Posterior cingulate gyrus (tissue), 11 donors: ENCODE measurements around the gene C16orf46.

Source experiments
- DNase-seq, 10 donors: peaks; one replicate each; pipeline versions ENCODE4 v3.0.0 to v3.0.0-alpha.2; 2020 to 2021; ENCODE audit warnings: mixed read lengths in 3 of 10
- intact Hi-C: fragments of 100-400 bp; cut with DNase I; formaldehyde crosslinking; loops from one replicate; pipeline ENCODE4 v1.15.1; 2023

Gene C16orf46

DNA sequence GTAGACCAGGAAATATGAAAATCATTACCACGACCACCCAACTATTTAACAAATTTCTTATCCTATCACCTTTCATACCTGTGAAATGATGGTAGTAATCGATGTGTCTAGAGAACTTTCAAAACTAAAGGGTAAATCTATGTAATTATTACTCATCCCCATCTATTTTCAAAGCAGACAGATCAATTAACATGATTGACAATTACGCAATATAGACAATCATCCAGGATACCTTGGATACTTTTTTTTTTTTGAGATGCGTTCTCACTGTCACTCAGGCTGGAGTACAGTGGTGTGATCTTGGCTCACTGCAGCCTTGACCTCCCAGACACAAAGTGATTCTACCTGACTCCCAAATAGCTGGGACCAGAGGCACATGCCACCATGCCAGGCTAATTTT is 4.0 kb upstream of the C16orf46 start:
- intact Hi-C loops: no loop called here
- DNase-seq: no peak

DNA sequence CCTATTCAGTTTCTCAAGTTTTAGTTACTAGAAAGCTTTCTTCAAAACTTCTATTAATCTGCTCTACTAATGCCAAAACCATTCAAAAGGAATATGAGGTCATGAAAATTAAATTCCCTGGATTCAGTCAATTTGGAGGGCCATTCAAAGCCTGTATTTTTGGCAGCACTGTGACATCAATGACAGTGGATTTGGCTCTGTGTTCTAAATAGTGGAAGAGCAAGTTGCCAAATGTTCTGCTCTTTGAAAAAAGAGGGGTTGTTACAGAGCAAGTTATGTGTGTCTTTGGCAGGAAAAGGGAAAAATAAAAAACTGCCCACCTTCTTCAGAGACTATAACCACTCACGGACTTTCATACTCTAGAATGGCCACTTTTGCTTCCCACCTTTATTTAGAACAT is 3.2 kb upstream of the C16orf46 start:
- intact Hi-C loops: no loop called here
- DNase-seq: no peak

DNA sequence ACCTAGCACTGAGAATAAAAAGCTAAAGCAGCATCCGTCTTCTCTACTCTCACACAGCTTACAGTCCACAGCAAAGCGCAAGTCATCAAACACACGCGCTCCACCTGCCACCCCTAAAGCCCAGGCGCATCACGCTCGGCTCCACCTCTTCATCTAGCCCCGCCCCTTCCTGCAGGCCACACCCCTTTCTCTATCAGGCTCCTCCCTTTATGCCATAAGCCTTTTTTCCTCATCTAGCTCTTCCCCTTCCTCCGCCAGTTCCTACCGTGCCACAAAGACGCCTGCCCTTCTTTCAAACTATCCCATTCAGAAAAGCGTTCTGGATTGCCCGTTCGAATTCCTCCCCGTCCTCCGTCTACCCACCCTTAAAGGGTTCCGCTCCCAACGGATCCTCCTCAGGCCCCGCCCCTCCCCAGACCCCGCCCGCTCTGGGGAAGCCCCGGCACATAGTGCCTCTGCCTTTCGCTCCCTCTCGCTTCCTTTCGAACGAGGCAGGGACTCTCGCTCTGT is 417 bp downstream of the C16orf46 start:
- peak; percentile 81 to 97 (median 89) for DNase-seq
- intact Hi-C loops: loop anchor here (1.0 to 5.0 kb wide), 3 partner anchors 20 to 72 kb away; partner anchors contain the start of genes ATMIN and GCSH

DNA sequence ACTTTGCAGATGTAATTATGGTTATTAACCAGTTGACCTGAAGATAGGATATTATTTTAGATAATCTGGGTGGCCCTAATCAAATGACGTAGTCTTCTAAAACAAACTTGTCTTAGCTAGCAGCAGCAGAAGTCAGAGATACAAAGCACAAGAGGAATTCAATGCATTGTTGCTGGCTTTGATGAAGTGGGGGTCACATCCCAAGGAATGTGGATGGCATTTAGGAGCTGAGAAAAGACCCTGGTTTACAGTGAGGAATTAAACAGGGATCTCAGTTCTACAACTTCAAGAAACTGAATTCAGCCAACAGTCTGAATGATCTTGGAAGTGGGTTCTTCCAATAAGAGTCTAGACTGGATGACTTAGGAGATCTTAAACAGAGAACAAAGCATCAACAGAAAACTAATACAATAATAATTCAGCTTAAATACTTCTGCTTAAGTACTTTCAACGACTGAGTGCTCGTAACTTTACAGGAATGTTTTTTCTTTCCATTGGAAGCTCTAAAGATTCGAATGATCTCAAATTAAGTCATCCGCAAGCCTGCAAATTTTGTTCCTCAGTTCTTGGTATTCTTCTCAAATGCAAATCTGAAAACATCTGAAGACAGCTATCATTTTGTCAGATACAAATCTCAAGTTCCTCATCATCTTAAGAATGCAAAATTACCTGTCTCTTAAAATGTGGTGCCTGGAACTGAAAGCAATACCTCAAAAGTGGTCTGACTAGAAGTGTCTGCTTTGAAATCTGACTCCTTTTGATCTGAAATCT is 3.3 kb downstream of the C16orf46 start:
- no peak for DNase-seq
- intact Hi-C loops: no loop called here

DNA sequence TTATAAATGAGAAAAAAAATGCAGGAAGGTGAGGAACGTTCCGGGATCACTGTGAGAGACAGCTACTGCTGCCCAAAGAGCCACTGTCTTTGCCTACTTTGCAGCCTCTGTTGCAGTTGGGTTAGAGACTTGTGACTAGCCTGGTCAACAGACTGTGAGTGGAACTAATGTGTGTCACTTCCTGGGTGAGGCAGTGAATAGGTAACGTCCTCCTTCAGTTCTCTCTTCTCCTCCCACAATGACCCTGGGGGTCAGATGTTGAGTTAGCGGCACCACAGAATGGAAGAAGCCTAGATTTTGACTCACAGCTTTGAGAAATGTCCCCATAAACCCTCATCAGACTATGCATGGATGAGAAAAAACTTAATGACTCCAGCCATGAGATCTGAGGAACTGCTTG is 5.2 kb downstream of the C16orf46 start:
- DNase-seq: no peak
- intact Hi-C loops: no loop called here

DNA sequence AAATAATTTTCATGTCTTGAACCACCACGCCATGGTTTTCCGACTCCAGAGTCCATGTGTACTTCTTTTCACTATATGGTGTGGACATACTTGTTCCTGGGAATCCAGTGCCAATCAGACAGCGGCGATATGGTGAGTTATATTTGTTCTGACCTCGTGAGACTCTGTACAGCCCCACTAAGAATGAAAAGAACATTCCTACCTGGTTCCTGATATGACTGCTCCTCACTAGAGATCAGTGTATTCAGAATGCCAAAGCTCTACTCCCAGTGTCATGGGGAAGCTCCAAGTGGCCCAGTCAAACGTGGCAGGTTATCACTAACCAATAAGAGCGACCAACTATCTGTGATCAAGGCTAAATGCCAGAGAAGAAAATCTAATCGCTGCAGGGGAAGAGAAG is 6.1 kb downstream of the C16orf46 start:
- intact Hi-C loops: no loop called here

DNA sequence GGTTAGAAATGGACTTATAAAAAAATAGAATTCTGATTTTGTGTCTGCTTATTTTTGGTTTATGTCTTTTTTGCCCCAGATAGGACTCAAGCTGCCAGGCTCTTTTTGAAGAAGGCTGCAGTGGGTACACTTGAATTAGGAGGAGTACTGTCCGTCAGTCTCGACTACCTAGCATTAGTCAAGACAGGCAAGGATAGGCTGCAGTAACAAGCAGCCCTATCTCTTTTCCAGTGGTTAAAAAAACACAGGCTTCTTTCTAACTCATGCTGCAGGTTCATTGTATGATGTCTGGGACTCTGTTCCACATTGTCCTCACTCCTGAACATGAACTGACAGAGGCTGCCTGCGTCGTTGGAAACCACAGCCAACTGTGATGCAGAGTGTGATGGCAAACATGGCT is 8.0 kb downstream of the C16orf46 start:
- intact Hi-C loops: no loop called here
- no peak for DNase-seq

More for the DNA sequence above, 6.1 kb downstream of the C16orf46 start:
- DNase-seq: no peak

DNA sequence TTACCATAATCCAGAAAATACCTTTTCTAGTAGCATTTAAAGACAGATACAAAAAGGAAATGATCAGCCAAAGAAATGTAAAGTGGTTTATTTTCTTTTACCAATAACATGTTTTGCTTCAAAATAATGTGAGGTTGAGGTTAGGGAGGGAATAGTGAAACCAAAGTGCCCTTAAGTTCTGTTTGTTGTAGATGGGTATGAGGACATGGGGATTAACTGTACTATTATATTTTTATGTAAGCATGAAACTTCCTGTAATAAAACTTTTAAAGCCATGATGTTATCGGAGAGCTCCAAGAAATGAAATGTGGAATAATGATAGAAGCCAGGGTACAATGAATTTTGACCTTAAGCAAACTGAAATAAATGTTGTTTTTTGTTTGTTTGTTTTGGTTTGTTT is 9.9 kb downstream of the C16orf46 start:
- no peak for DNase-seq
- intact Hi-C loops: no loop called here

DNA sequence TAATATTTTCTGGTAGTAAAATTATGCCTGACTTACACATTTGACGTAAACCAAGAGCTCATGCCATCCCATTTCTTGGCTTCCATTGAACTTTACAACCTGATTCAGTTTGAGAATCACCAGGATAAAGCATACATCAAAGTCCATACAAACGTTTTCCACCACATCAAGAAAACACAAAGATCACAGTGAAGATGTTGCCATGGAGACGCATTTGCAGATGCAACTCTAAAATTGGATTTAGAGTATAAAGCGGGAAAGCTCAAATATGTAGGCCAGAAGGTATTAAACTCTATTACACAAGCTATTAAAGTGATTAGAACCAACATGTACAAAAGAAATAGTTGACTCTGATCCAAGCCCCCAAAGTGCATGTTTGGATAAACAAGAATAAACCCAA is 10.4 kb downstream of the C16orf46 start:
- no peak for DNase-seq
- intact Hi-C loops: no loop called here

DNA sequence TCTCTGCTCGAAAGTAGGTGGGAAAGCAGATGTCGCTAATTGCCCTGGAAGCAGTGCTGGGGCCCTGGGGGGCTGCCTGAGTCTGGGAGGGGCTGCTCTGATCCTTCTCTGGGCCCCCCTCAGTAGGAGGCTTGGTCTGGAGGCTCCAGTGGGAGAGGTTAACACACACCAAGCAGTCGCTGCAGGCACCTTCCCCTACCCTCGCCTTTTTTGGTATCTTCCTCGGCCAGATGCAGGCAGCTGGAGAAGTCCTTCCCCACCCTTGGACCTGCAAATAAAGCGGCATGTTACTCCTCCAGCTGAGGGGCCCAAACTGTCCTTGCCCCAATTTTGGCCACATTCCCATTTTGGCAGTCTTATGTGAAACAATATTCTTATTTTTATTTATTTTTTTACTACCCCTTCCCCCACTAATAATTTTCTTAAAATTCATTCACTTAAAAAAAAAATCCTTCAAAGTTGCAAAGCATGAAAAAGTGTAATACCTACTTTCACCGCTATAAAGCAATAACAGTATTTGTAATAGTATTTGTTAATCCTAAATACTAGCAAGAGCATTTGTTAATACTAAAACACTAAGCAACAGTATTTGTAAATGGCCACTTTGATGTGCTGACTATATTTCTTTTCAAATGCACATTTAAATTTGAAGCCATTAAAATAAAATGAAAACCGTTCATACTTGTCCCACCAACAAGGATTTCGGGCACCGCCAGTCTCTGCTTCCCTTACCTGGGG is 15.0 kb downstream of the C16orf46 start:
- no peak for DNase-seq
- intact Hi-C loops: no loop called here

DNA sequence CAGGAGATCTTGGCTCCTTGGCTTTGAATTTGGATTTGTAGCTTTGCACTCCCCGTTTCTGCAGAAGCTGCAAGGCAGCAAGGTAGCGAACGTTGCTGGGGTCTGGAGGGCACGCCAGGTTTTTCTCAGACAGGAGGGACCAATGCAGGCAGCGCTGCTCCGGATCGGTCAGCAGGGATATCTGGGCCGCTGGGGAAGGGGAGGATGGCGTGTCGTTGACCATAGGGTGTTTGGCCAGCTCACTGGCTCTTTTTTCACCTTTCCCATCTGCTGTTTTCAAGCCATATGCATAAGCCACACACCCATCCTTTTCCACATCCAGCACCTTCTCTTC is 15.8 kb downstream of the C16orf46 start:
- DNase-seq: no peak
- intact Hi-C loops: no loop called here

DNA sequence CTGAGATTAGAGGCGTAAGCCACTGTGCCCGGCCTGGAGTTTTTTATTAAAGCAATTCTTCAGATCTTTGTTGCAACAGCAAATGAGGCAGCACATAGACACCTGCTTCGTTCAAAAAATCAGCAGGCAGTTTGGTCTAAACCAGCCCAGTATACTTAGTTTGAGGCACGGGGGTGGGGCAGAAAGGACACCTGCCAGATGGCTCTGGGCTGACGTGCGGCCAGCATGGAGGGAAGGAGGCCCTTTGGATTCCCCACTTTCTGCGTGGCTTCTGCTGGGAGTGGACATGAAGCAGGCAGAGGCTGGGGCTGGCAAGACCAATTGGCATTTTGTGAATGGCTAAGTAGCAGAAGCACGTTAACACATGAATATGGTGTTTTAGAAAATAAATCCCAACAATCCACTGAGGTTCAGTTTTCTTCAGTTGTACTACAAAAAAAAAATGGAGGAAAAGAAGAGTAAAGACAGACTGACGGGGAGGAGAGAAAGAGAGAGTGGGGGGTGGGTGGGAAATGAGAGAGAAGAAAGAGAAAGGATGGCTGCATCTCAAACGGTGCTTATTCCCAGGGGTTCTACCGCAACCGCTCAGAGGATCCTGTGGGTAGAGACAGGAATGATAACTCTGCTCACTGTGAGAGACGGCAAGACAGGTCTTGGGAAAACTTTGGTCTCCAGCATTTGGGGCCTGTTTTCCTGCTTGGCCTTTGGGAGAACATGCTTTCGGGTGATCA is 16.3 kb downstream of the C16orf46 start:
- no peak for DNase-seq
- intact Hi-C loops: no loop called here

DNA sequence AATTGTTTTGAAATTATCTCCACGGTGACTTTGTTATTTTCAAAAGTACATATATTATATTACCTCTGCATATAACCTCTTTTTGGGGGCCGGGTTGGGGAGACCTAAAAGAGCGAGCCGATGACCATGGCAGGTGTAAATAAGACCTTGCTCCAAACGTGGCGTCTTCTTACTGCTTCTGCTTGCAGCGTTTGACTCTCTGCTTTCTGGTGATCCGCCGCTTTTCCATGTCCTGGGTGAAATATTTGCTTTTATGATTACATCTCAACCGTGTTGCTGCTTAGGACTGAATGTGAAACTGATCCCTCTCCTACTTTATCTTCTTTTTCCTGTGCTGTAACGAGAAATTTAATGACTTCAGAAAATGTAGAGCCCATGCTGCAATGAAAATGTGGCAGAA is 23.3 kb downstream of the C16orf46 start:
- intact Hi-C loops: no loop called here

DNA sequence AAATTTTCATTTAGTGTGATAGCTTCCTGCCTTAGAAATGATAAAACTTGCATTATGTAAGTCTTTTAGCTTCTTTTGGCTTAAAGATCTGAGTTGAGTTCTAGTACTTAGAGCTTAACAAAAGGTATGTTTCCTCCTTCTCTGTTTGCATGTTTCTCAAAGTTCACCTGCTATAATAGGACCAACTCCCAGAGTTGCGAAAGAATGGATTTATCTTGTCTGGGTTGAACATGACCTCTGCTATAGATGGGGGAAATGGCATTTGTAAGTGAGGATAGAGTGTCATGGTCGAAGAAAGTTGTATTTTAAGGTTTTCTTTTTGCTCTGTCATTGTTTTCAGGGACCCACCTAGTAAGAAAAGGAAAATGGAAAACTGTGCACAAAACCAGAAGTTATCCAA is 34.2 kb downstream of the C16orf46 start:
- DNase-seq: no peak
- intact Hi-C loops: no loop called here

More for the DNA sequence above, 23.3 kb downstream of the C16orf46 start:
- DNase-seq: no peak

DNA sequence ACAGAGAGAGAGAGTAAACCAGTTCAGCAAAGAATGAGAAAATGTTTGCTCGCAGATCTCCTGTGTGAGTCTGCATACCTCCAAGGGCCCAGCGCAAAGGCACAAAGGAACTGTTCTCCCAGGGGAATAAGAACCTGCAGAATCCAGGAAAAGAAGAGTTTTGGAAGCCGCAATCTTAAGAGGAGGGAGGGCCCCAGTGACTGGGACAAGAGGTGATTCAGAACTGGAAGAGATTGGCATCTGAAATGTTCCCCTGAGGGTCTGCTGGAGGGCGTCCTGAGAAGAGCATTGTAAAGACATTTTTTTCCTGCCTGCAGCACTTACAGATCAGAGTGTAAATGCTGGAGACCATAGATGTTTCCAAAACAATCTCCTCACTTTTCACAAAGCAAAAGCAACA is 35.3 kb downstream of the C16orf46 start:
- intact Hi-C loops: no loop called here

DNA sequence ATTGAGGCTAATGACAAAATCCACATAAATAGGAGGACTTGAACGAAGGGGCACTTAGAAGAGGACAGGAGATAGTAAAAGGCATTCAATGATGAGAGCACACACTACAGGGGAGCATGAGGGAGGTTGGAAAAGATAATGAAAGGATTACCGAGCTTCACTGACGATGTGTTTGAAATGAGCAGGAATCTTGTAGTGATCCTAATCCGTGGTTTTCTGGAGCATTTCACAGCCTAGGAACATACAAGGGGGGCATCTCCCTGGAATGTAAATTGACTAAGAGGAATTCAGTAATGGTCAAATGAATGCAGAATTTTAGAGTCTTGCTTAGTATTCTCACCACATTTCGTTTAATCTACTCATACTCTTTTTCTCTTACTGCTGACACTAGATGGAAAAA is 36.2 kb downstream of the C16orf46 start:
- DNase-seq: no peak
- intact Hi-C loops: no loop called here

More for the DNA sequence above, 35.3 kb downstream of the C16orf46 start:
- DNase-seq: no peak

DNA sequence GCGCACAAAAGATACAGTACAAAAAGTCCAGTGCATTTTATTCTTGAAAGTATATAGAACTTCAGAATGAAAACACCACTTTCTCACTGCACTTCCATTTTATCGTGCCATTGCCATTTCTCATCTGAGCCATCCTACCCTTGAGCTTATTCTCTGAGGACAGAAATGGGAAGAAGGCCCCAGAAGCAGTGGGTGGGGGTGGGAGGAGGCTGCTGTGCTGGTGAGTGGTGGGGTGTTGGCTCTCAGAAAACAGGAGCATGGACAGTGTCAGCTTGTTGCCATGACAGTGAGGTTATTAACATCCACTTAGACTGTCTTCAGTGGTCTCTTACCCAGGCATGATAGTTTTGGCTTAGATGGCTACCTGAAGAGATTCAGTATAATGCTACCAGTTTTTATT is 36.9 kb downstream of the C16orf46 start:
- intact Hi-C loops: no loop called here
- no peak for DNase-seq

DNA sequence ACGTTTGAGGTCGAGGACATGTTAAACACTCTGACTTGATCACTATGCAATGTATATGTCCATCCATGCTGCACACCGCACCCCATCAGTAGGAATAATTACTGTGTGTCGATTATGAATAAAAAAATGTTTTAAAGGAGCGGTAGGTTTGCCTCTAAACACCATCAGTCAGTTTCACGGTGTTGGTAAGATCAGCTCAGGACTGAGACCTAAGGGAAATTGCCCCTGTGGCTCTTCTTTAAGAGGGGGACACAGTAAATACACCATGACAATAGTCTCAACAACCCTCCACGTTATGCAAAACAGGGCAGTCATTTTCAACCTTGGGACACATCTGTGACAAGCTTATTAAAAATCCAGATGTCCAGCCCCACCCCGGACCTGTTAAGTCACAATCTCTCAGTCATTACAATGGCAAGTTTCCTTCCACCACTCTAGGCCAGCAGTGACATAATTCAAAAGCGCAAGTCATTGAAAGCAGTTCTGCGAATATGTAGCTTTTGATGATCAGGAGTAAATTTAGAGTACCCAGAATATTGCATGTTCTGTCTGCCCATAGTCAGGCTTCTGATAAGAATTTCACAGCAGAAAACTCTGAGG is 40.2 kb downstream of the C16orf46 start:
- intact Hi-C loops: loop anchor here (5.0 kb wide), 3 partner anchors 40 to 160 kb away; partner anchors contain the start of genes C16orf46 and GCSH
- DNase-seq: no peak

DNA sequence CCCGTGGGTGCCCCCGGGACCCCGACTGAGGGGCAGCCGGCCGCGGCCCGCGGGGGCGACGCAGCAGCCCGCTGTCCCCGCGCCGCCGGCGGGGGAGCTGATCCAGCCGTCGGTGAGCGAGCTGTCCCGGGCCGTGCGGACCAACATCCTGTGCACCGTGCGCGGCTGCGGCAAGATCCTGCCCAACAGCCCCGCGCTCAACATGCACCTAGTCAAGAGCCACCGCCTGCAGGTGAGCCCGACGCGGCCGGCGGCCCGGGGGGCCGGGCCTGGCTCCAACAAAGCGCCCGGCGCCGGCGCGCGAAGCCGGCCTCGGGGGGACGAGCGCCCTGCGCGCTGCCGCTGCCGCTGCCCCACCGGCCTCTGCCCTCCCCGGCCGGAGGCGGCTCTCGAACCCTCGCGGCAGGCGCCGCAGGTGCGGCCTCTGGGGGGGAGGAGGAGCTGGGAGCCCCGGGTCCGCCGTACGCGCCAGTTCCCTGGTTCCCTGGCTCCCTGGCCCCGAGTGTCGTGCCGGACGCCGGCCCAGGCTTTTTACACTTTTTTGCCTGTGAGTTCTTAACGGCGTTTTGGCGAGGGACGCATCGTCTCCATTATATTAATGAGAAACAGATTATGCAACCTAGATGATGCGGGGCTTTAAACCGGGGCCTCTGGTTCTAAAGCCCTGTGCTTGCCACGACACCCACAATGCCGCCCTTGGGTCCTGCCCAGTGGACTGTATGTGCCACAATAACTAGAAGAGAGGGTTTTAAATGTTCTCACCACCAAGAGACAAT is 40.9 kb downstream of the C16orf46 start:
- intact Hi-C loops: loop anchor here (1.0 to 5.0 kb wide), 4 partner anchors 29 to 161 kb away; partner anchors contain the start of genes C16orf46, CENPN and GCSH
- peak in 9 of 10 donors; percentile 9 to 90 (median 33) for DNase-seq
